Posterior vena cava (tissue), 2 donors: ENCODE measurements around the gene GSG1. TPM values are rescaled to one million over a fixed set of nuclear protein-coding genes. Genes with fewer than 3 reads are reported as not detected.
"Not testable (repeated sequence)": the region's sequence is repeated elsewhere in the genome, so short reads cannot be mapped to it uniquely, and the experiment has no call there.

Experiments
- DNase-seq: peaks from one replicate; pipeline ENCODE4 v3.0.0-alpha.2; 2020; ENCODE audit warnings: low spot score
- intact Hi-C, 2 donors: fragments of 100-400 bp; cut with DNase I; formaldehyde crosslinking; loops; one replicate each; pipeline versions ENCODE4 v1.14.1 to v1.14.2; 2022 to 2023
- total RNA-seq, 2 donors: library from RNA; stranded (reverse); fragmentation: NEBNext Ultra II Directional; extraction: Animal tissue kit (Norgen Biotek cat#: 25700); gene quantifications; one replicate each; pipeline ENCODE4 v1.2.1, GENCODE V29; 2021
- donor health status: DM: yes; HTN: yes; CAD: no.
- donor health status: DM: yes; HTN: yes; CAD: no.

The GSG1 gene
- total RNA-seq, 2 donors from 2014 or later: not detected

GRCh38 chr12:13097491-13098011, 5.9 kb downstream of the GSG1 start:
- intact Hi-C loops: loop anchor here (5.0 kb wide), 1 partner anchor 105 kb away; no protein-coding TSS in a partner anchor
- DNase-seq: no peak

DNA sequence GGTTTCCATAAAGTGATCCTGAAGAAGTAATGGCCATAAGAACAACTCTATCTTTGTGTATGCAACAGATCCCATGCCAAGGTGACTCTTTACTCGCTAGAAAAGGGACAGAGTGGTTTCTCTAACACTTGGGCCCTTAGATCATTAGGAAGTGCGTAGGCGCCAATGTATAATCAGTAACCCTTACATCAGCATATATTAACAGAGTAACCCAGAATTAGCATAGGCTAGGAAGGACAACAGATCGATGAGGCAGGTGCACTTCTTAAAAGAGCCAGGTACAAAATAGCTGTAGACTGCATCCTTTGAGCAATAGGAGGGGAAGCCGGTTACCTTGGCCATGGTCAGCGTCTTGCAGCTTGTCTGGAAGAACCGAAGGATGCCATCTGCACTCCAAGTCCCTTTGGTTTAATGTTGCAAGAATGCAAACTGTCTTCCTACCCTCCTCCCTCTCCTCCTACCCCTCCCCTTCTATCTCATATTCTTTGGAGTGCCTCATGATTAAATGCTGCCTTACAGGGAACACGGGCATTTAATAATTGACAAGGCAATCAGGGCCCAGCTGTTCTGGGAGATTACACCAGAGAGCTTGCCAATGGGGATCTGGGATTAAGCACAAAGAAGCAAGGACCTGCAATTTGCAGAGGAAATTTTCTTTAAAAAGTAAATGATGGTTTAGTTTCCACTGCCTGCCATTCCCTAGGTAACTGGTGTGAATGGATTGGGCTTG, 8.0 kb downstream of the GSG1 start:
- no peak for DNase-seq
- intact Hi-C loops: loop anchor here (5.0 kb wide), 1 partner anchor 107 kb away; no protein-coding TSS in a partner anchor

- DNase-seq: no peak
- intact Hi-C loops: no loop called here
These were observed 9.1 kb downstream of the GSG1 start for GRCh38 chr12:13094367-13094766.

- DNase-seq: no peak
- intact Hi-C loops: no loop called here
These were observed 9.6 kb downstream of the GSG1 start for GRCh38 chr12:13093848-13094220.

DNA sequence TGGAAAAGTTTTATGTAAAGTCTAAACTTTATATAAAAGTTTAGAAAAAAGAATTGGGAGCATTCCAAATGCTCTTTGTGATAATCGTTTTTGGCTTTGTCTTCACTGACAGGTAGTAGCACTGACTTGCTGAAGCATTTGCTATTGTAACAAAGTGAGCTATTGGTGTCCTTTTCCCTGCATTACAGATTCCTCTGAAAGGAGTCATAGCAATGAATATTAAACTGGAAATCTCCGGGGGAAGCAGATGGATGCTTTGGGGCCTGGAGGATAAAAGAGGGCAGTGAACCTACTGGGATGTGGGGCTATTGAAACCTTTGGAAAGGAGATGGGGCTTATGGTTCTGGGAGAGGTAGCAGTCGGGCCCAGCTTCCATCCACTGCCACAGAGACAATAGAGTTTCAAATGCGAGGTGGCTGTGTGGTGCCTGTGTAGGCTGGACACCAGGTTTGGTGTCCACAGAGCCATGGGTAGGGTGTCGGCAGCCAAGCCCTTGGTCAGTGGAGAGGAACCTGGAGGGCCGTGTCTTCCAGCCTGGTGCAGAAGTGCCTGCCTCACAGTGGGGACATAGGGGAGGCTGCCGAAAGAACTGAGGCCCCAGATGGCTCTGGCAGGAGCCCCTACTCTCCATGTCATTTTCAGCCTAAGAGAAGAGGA, 10.1 kb downstream of the GSG1 start:
- no peak for DNase-seq
- intact Hi-C loops: no loop called here

- intact Hi-C loops: no loop called here
- no peak for DNase-seq
These were observed 11.6 kb downstream of the GSG1 start for GRCh38 chr12:13091832-13092231.

- intact Hi-C loops: no loop called here
- no peak for DNase-seq
These were observed 13.4 kb downstream of the GSG1 start for GRCh38 chr12:13090054-13090453.

- intact Hi-C loops: no loop called here
- no peak for DNase-seq
These were observed 15.0 kb downstream of the GSG1 start for GRCh38 chr12:13088496-13088895.

DNA sequence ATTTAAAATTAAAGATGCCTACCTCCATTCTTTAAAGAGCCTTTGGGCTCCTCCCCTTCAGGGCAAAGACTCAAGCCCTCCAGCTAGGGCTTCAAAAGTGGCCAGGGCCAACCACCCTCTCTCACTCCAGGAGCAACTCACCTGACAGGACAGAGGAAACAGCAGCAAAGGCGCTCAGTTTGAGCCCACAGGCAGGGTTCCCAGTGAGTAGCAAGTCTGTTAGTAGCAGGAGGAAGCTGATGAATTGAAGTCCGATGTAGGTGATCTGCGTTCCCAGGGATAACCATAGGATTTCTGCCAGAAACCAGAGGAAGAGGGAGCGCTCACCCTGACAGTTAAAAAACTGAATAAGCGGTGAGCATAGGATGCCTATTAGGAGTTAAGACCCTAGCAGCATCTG, 15.7 kb downstream of the GSG1 start:
- DNase-seq: no peak
- intact Hi-C loops: no loop called here

DNA sequence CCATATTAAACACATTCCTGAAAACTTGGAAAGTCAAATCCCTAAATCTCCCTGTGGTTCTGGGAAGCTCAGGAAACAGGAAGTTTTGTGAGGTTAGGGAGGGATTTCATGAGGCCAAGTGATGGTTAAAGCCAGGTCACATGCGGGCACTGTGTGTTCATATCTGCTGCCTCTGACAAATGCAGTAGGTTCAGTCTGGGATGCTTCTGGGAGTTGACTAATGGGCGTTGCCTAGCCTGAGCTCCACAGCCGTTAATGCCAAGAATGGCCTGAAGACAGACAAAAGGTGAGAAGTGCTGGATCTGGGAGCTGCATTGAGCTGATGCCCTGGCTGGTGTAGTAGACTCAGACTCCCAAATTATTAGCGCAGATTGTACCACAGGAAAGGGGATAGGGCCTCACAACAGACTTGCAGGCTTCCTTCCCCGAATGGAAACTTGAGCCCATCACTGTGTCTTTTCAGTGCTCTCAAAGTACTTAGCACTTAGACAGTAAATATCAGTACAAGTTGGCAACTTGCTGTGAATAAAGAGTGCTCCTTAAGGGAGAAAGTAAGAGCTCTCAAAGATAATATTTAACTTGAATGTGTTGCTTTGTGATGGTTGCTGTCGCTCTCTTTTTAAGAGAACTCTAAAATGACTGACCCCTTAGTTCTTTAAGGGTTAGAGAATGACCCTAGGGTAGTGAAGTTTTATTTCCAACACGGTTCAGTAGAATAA, 17.3 kb downstream of the GSG1 start:
- intact Hi-C loops: no loop called here
- no peak for DNase-seq

DNA sequence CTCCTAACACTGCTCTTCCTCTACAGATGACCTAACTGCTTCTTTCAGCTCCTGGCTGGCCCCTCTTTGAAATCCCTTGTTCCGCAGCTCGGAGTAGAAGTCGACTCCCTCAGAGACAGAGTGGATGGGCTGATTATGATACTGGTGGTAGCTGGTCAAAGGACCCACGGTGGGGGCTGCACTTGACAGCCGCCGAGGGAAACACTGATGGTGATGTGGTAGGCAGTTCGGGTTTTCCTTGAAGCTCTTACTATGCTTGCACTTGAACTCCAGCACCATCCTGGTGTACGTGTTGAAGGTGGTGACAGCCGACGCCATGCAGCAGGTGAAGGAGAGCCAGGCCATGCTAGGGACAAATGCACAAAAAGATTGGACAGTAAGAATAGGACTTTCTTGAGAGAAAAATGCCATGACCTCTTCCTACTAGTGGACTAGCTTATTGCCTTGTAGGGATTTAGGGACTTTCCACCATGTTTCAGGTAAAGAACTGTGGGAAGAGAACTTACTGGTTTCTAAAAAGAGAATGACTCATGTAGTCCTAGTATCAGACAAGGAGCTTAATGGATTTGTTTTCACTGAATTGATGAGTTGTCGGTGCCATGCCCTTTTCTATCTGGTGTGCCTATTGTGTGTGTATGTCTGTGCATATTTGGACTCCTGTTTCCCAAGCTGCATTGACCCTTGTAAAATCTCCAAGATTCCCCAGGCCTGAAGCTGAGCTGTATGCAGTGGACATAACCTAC, 18.4 kb downstream of the GSG1 start:
- intact Hi-C loops: no loop called here
- no peak for DNase-seq

DNA sequence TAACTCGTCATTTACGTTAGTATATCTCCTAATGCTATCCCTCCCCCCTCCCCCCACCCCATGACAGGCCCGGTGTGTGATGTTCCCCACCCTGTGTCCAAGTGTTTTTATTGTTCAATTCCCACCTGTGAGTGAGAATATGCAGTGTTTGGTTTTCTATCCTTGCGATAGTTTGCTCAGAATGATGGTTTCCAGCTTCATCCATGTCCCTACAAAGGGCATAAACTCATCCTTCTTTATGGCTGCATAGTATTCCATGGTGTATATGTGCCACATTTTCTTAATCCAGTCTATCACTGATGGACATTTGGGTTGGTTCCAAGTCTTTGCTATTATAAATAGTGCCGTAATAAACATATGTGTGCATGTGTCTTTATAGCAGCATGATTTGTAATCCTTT, 19.8 kb downstream of the GSG1 start:
- DNase-seq: not testable (repeated sequence)

DNA sequence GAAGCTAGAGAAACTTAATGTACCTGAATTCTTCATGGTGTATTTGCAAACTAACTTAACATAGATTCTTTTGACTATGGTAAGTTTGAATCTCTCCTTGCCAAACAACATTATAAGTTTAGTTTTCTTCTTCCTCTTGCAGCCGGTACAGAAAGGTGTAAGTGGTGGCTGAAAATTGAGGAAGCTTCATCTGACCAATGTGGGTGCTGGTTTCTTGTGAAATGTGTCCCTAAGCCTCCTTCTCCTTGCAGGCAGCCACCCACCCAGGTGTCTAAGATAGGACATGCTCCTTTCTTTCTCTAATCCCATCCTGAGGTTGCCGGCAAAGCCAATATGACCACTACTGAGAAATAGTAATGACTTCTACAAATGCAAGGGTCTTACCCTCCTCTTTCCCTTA, 20.6 kb downstream of the GSG1 start:
- intact Hi-C loops: no loop called here
- no peak for DNase-seq

More for the DNA sequence above, 19.8 kb downstream of the GSG1 start:
- intact Hi-C loops: not testable (repeated sequence)

DNA sequence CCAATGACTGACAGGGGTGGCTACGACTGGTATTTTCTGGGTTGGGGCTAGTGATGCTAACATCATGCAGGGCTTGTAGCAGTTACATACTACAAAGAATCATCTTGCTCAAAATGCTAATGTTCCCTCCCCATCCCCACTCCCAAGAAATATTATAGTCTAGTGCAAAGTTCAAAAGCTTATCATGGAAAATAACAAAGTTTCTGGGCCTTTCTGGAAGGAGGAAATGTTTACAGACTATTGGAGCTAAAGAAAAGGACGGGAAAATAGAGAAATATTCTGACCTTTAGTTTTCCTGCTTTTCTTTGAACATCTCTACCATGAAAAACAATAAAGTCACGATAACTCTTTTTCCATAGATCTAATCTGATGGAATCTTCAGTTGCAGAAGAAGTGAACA, 23.2 kb downstream of the GSG1 start:
- intact Hi-C loops: no loop called here
- DNase-seq: no peak

- no peak for DNase-seq
- intact Hi-C loops: no loop called here
These were observed 24.0 kb downstream of the GSG1 start for GRCh38 chr12:13079440-13079906.

DNA sequence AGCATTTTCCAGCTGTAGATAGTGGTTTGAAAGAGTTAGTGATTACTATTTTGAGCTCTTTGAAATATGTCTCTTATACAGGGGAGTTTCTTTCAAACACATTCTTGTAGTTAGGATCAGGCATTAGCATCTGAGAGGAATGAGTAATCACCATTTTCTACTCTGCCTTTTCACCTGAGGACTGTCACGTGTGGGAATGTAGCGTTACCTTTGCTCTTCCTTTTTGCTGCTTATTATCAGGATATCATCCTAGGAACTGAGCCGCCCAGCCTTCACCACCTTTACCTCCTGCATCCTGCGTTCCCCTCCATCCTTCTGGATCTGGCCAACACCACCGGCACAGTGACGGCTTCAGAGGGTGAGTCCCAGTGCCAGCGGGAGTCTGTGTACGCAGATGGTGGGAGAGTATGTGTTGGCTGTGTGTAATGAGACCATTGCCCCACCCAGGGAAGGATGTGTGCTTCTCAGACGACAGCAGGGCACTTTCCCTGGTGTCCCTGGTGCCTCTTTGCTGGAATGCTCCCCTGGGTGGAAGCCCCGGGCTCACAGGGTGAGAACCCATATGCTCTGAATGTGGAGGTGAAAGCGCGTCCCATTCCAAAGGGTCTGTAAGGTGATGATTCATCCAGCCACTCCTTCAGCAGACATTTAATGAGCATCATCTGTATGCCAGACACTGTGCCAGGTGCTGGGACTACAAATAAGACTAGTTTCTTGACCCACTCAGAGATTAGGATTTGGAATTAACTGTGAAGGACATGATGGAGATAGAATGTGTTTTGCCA, 27.5 kb downstream of the GSG1 start:
- DNase-seq: no peak
- intact Hi-C loops: no loop called here

DNA sequence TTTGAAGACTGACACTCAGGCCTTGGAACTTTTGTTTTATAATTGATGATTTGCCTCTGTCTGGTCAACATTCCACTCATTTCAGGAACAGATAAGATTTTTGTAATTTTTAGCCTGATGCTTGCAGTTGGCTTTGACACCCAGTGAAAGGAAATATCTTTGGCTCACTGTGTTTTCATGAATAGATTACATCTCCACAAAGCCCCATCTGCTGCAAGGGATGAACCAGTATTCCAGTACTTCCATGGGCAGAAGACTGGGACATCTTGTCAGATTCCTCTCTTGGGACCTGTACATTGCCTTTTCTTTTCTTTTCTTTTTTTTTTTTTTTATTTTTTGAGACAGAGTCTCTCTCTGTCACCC, 28.4 kb downstream of the GSG1 start:
- DNase-seq: no peak
- intact Hi-C loops: no loop called here

DNA sequence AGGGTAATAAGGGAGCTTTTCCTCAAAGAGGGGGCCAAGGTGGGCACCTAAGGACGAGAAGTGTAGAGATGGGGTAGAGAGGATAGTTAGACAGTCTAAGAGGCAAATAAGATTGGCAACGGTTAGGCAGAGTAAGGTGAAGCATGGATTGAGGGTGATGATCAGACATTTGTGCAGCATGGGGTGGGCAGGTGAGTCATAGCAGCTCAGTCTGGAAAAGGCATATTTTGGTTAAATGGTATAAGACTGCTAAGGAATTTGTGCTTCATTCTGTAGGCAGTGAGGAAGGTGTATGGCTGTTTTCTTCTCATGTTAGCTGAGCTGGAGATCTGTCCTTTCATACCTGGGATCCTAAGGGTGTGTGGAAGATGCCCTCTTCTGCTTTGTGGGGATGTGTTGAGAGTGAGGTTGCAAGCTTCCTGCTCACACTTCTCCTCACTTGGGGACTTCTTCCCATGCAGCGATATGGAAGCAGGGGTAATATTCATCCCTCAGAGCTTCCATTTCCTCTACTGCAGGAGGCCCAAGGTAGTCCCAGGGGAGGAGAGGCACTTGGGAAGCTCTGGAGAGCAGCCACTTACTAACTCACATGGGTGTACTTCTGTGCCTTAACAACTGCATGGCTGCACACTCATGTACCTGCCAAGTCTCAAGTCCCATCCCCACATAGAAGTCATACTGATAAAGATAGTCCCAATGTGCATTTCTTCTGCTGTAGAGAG, 28.9 kb downstream of the GSG1 start:
- no peak for DNase-seq
- intact Hi-C loops: no loop called here
